ENCODE measurements around the gene ABLIM3.

The ABLIM3 gene

GRCh38 chr5:149125386-149125891, 15.9 kb upstream of the ABLIM3 start:
- Histone ChIP-seq H3K36me3 (replicated peaks) (no peaks in the 10 kb centered on the region), H3K27me3 (ENCODE audit: low read depth) (no peaks in the 10 kb centered on the region), H3K9me3 (no peaks in the 10 kb centered on the region), H3K4me3 (no peak overlapping the region), H3K4me1 (no peaks in the 10 kb centered on the region)
- in situ Hi-C loops (cut with MboI; ENCODE audit: low sequenced_read_pairs) = loop anchor here (25.0 kb wide), 1 partner anchor 437 kb away; the partner anchor contains the start of gene CSNK1A1
- DNase-seq (ENCODE audit: low spot score in 2 of 2) = no peak

GRCh38 chr5:149126906-149127305, 14.4 kb upstream of the ABLIM3 start:
- Histone ChIP-seq H3K4me3 (no peak overlapping the region), H3K27me3 (ENCODE audit: low read depth) (no peaks in the 10 kb centered on the region), H3K9me3 (no peaks in the 10 kb centered on the region), H3K36me3 (replicated peaks) (no peaks in the 10 kb centered on the region), H3K4me1 (no peaks in the 10 kb centered on the region)
- DNase-seq (ENCODE audit: low spot score in 2 of 2) = no peak
- in situ Hi-C loops (cut with MboI; ENCODE audit: low sequenced_read_pairs) = loop anchor here (25.0 kb wide), 1 partner anchor 435 kb away; the partner anchor contains the start of gene CSNK1A1

- Histone ChIP-seq H3K4me1 (no peaks in the 10 kb centered on the region), H3K9me3 (no peaks in the 10 kb centered on the region), H3K27me3 (ENCODE audit: low read depth) (no peaks in the 10 kb centered on the region; the same call in 1 of the 2 replicates), H3K36me3 (replicated peaks) (no peaks in the 10 kb centered on the region), H3K4me3 (no peak overlapping the region)
- in situ Hi-C loops (cut with MboI; ENCODE audit: low sequenced_read_pairs) = loop anchor here (25.0 kb wide), 1 partner anchor 435 kb away; the partner anchor contains the start of gene CSNK1A1
- no peak for DNase-seq (ENCODE audit: low spot score in 2 of 2)
Measured at GRCh38 chr5:149127394-149127955, 13.8 kb upstream of the ABLIM3 start.

GRCh38 chr5:149128023-149128875, 13.0 kb upstream of the ABLIM3 start:
- Histone ChIP-seq H3K27me3 (ENCODE audit: low read depth) (no peaks in the 10 kb centered on the region; the same call in 1 of the 2 replicates), H3K4me3 (no peak overlapping the region), H3K36me3 (replicated peaks) (no peaks in the 10 kb centered on the region), H3K9me3 (no peaks in the 10 kb centered on the region), H3K4me1 (no peaks in the 10 kb centered on the region)
- DNase-seq (ENCODE audit: low spot score in 2 of 2) = peak; percentile 10 to 59
- in situ Hi-C loops (cut with MboI; ENCODE audit: low sequenced_read_pairs) = loop anchor here (25.0 kb wide), 1 partner anchor 434 kb away; the partner anchor contains the start of gene CSNK1A1

- no peak for DNase-seq (ENCODE audit: low spot score in 2 of 2)
- no peak overlapping the region for H3K4me3 ChIP-seq
- no peaks in the 10 kb centered on the region; the same call in 1 of the 2 replicates for H3K27me3 ChIP-seq (ENCODE audit: low read depth)
- H3K4me1 ChIP-seq = no peaks in the 10 kb centered on the region
- in situ Hi-C loops (cut with MboI; ENCODE audit: low sequenced_read_pairs) = loop anchor here (25.0 kb wide), 1 partner anchor 433 kb away; the partner anchor contains the start of gene CSNK1A1
- no peaks in the 10 kb centered on the region for H3K36me3 ChIP-seq (replicated peaks)
- no peaks in the 10 kb centered on the region for H3K9me3 ChIP-seq
Measured at GRCh38 chr5:149129181-149129580, 12.1 kb upstream of the ABLIM3 start.

- Histone ChIP-seq H3K36me3 (replicated peaks) (no peaks in the 10 kb centered on the region), H3K27me3 (ENCODE audit: low read depth) (no peaks in the 10 kb centered on the region; the same call in 1 of the 2 replicates), H3K4me1 (no peaks in the 10 kb centered on the region), H3K9me3 (no peaks in the 10 kb centered on the region), H3K4me3 (no peak overlapping the region)
- no peak for DNase-seq (ENCODE audit: low spot score in 2 of 2)
- in situ Hi-C loops (cut with MboI; ENCODE audit: low sequenced_read_pairs) = loop anchor here (25.0 kb wide), 1 partner anchor 432 kb away; the partner anchor contains the start of gene CSNK1A1
Measured at GRCh38 chr5:149130121-149130914, 11.0 kb upstream of the ABLIM3 start.

- peaks cover 2% of the 10 kb centered on the region for H3K27me3 ChIP-seq (ENCODE audit: low read depth)
- no peaks in the 10 kb centered on the region for H3K36me3 ChIP-seq (replicated peaks)
- in situ Hi-C loops (cut with MboI; ENCODE audit: low sequenced_read_pairs) = loop anchor here (25.0 kb wide), 1 partner anchor 430 kb away; the partner anchor contains the start of gene CSNK1A1
- H3K9me3 ChIP-seq = no peaks in the 10 kb centered on the region
- H3K4me1 ChIP-seq = no peaks in the 10 kb centered on the region
- H3K4me3 ChIP-seq = no peak overlapping the region
- no peak for DNase-seq (ENCODE audit: low spot score in 2 of 2)
Measured at GRCh38 chr5:149132474-149132873, 8.8 kb upstream of the ABLIM3 start.

- Histone ChIP-seq H3K27me3 (ENCODE audit: low read depth) (peaks cover 5% of the 10 kb centered on the region), H3K4me3 (no peak overlapping the region), H3K9me3 (no peaks in the 10 kb centered on the region), H3K4me1 (no peaks in the 10 kb centered on the region), H3K36me3 (replicated peaks) (no peaks in the 10 kb centered on the region)
- DNase-seq (ENCODE audit: low spot score in 2 of 2) = no peak
- in situ Hi-C loops (cut with MboI; ENCODE audit: low sequenced_read_pairs) = loop anchor here (25.0 kb wide), 1 partner anchor 428 kb away; the partner anchor contains the start of gene CSNK1A1
Measured at GRCh38 chr5:149133795-149134777, 7.2 kb upstream of the ABLIM3 start.

- DNase-seq (ENCODE audit: low spot score in 2 of 2) = no peak
- Histone ChIP-seq H3K9me3 (no peaks in the 10 kb centered on the region), H3K36me3 (replicated peaks) (no peaks in the 10 kb centered on the region), H3K4me3 (no peak overlapping the region), H3K27me3 (ENCODE audit: low read depth) (peaks cover 8% of the 10 kb centered on the region), H3K4me1 (no peaks in the 10 kb centered on the region)
- in situ Hi-C loops (cut with MboI; ENCODE audit: low sequenced_read_pairs) = loop anchor here (25.0 kb wide), 1 partner anchor 427 kb away; the partner anchor contains the start of gene CSNK1A1
Measured at GRCh38 chr5:149134778-149135500, 6.4 kb upstream of the ABLIM3 start.

- in situ Hi-C loops (cut with MboI; ENCODE audit: low sequenced_read_pairs) = loop anchor here (25.0 kb wide), 1 partner anchor 427 kb away; the partner anchor contains the start of gene CSNK1A1
- Histone ChIP-seq H3K27me3 (ENCODE audit: low read depth) (peaks cover 8% of the 10 kb centered on the region), H3K4me3 (no peak overlapping the region), H3K4me1 (no peaks in the 10 kb centered on the region), H3K9me3 (no peaks in the 10 kb centered on the region), H3K36me3 (replicated peaks) (no peaks in the 10 kb centered on the region)
- DNase-seq (ENCODE audit: low spot score in 2 of 2) = no peak
Measured at GRCh38 chr5:149135536-149136201, 5.6 kb upstream of the ABLIM3 start.

- H3K4me3 ChIP-seq = no peak overlapping the region
- H3K9me3 ChIP-seq = no peaks in the 10 kb centered on the region
- no peaks in the 10 kb centered on the region for H3K4me1 ChIP-seq
- peaks cover 8% of the 10 kb centered on the region for H3K27me3 ChIP-seq (ENCODE audit: low read depth)
- DNase-seq (ENCODE audit: low spot score in 2 of 2) = no peak
- H3K36me3 ChIP-seq (replicated peaks) = no peaks in the 10 kb centered on the region
- in situ Hi-C loops (cut with MboI; ENCODE audit: low sequenced_read_pairs) = loop anchor here (25.0 kb wide), 1 partner anchor 424 kb away; the partner anchor contains the start of gene CSNK1A1
Measured at GRCh38 chr5:149138182-149138923, 2.9 kb upstream of the ABLIM3 start.

Data from HAP-1 (cell line).